ENCODE measurements around the gene RAB40C. TPM values are rescaled to one million over a fixed set of nuclear protein-coding genes. Genes with fewer than 3 reads are reported as not detected.

Gene RAB40C
- total and polyA plus RNA-seq, 9 of the 15 experiments (the other 6 are each of a cell fraction or from before 2014, with no cell fraction given), result 0.17 to 23.4 (median 8.7) TPM

DNA sequence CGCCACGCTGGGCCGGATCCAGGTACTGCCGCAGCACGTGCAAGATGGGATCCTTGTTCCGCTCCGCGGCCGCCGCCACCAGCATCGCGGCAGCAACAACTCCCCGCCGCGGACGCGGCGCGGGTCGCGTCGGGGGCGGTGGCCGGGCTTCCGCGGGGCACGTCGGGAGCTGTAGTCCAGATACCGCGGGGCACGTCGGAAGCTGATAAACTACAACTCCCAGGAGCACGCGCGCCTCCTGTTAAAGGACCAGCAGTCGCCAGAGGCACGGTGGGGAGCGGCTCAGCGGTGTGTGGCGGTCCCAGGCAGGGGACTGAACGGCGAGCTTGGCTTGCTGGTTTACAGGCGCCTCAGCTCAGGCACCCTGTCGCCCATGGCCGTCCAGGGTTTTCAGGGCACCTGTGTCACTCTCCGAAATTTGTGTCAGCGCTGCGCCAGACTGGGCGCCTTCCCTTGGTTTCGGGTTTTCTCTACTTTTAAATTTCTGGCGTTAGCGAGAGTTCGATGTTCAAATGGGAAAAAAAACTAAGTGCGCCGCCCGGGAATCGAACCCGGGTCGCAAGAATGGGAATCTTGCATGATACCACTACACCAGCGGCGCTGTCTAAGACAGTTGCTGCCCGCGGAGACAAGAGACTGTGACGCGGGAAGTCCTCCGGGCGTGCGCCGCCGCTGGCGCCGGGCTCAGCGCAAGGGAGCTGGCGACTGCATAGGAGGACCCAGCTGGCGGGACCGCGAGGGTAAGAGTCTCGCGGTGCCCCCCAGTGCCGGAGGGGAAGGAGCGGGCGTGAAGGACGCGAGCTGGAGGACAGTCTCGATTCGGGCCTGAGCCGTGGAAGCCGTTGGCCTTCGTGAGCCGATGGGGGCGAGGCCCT is 46.6 kb downstream of the RAB40C start, which contains the start of gene METTL26 (continued):
- TF ChIP-seq ZKSCAN3 (CRISPR knock-in tag; IDR thresholded peaks at IDR 0.05) (no peak), NELFE (IDR thresholded peaks at IDR 0.05; ENCODE audit: insufficient read depth, insufficient read length) (no peak), E2F3 (CRISPR knock-in tag; IDR thresholded peaks at IDR 0.05) (peak; percentile 56), CTCFL (IDR thresholded peaks at IDR 0.05; ENCODE audit: borderline replicate concordance, insufficient read depth, low read depth, low read length, poor library complexity, severe bottlenecking) (peak; percentile 45), CTBP1 (IDR thresholded peaks at IDR 0.05; ENCODE audit: borderline replicate concordance) (peak; percentile 96), ZNF384 (IDR thresholded peaks at IDR 0.05; ENCODE audit: low read depth, low read length) (peak; percentile 47; the same call in 1 of the 2 replicates), ARHGAP35 (IDR thresholded peaks at IDR 0.05; ENCODE audit: partially characterized antibody) (no peak), ZFP36 (IDR thresholded peaks at IDR 0.05; ENCODE audit: low read depth, low read length, partially characterized antibody) (no peak), KDM4B (IDR thresholded peaks at IDR 0.05; ENCODE audit: borderline replicate concordance in 2 of 2, low read depth in 1 of 2) (0 out of 4 replicates have a peak, but pooled peaks of 1 of the 2 experiments have one; percentile 27), TAF15 (IDR thresholded peaks at IDR 0.05; ENCODE audit: low read depth, low read length) (no peak), SRSF3 (IDR thresholded peaks at IDR 0.05; ENCODE audit: insufficient read depth, low read length) (no peak), MED1 (CRISPR knock-in tag; IDR thresholded peaks at IDR 0.05; ENCODE audit: borderline replicate concordance) (no peak), TEAD4 (IDR thresholded peaks at IDR 0.05; ENCODE audit: low read length) (peak; percentile 74), TEAD4 (CRISPR knock-in tag; IDR thresholded peaks at IDR 0.05; ENCODE audit: borderline replicate concordance) (no peak), THRB (CRISPR knock-in tag; conservative IDR thresholded peaks at IDR 0.05) (0 out of 2 replicates have a peak, but pooled peaks have one; percentile 57), RFX7 (CRISPR knock-in tag; IDR thresholded peaks at IDR 0.05) (no peak), ZNF124 (CRISPR knock-in tag; IDR thresholded peaks at IDR 0.05) (no peak), KLF6 (CRISPR knock-in tag; IDR thresholded peaks at IDR 0.05; ENCODE audit: borderline replicate concordance) (0 out of 2 replicates have a peak, but pooled peaks have one; percentile 42), NR0B1 (IDR thresholded peaks at IDR 0.05; ENCODE audit: partially characterized antibody) (no peak), ZNF232 (CRISPR knock-in tag; IDR thresholded peaks at IDR 0.05) (no peak), NR1H2 (CRISPR knock-in tag; IDR thresholded peaks at IDR 0.05) (peak; percentile 28), POLR2H (tag; IDR thresholded peaks at IDR 0.05; ENCODE audit: low read depth) (peak; percentile 100)
- TF ChIP-seq, protein P1, sequence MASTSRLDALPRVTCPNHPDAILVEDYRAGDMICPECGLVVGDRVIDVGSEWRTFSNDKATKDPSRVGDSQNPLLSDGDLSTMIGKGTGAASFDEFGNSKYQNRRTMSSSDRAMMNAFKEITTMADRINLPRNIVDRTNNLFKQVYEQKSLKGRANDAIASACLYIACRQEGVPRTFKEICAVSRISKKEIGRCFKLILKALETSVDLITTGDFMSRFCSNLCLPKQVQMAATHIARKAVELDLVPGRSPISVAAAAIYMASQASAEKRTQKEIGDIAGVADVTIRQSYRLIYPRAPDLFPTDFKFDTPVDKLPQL (IDR thresholded peaks at IDR 0.05; ENCODE audit: extremely low read depth, insufficient read length), result no peak
